Epithelial cell of proximal tubule (primary cell): ENCODE results near the gene NCBP3. TPM values are rescaled to one million over a fixed set of nuclear protein-coding genes. Genes with fewer than 3 reads are reported as not detected.
A peak's percentile ranks its signal among the peaks of the same experiment; 100 is the strongest.

ENCODE experiments used
- DNase-seq: peaks from one replicate; pipeline ENCODE4 v3.0.0-alpha.2; 2011; ENCODE audit warnings: low read depth
- H3K4me3 ChIP-seq: 2 replicates; pipeline ENCODE4 v1.5.1; 2011; ENCODE audit warnings: low read depth, mild to moderate bottlenecking, low read length
- total RNA-seq: library from RNA; depleted of rRNA; stranded (reverse); fragments of >200 nt; gene quantifications from 2 replicates; pipeline ENCODE4 v1.2.3, GENCODE V29; 2015
- TF ChIP-seq, protein P1 (sequence below): conservative IDR thresholded peaks from 2 replicates; pipeline ENCODE4 v1.5.1; 2012; ENCODE audit warnings: low read depth, mild to moderate bottlenecking, low read length

Gene NCBP3
- total RNA-seq, 1 donor from 2014 or later: 16.4 TPM

DNA sequence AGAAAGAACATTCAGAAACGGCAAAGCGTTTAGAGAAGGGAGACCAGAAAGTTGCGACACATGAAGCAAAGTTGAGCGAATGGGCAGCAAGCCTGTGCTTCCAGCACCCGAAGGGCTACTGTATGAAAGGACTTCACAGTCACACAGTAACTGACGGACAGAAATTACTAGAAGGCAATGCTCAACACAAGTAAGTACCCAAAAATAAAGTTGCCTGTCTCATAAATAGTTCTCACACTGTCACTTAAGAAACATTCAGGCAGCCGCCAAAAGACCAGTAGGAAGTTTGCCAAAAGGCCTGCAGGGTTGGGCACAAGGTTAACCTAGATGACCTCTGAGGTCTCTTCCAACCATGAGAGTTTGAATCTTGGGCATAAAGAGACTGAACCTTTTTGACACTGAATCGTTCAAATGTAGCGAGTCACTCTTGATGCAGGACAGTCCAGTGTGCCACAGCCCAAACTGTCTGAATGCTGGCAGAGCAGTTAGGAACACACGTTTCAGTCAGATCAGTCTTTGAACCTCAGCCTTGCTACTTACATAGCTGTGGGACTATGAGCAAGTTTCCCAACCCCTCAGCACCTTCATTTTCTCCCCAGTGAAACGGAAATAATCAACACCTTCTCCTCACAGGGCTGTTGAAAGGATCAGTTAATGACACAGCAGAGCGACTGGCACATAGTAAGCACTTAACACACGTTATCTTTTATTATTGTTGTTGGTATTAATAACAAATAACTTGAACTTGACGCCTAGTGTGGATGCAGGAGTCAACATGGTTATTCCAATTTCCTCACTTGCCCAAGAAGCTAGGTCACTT, 10.4 kb downstream of the NCBP3 start:
- DNase-seq: no peak
- H3K4me3 ChIP-seq: no peak overlapping the region
- TF ChIP-seq, protein P1, sequence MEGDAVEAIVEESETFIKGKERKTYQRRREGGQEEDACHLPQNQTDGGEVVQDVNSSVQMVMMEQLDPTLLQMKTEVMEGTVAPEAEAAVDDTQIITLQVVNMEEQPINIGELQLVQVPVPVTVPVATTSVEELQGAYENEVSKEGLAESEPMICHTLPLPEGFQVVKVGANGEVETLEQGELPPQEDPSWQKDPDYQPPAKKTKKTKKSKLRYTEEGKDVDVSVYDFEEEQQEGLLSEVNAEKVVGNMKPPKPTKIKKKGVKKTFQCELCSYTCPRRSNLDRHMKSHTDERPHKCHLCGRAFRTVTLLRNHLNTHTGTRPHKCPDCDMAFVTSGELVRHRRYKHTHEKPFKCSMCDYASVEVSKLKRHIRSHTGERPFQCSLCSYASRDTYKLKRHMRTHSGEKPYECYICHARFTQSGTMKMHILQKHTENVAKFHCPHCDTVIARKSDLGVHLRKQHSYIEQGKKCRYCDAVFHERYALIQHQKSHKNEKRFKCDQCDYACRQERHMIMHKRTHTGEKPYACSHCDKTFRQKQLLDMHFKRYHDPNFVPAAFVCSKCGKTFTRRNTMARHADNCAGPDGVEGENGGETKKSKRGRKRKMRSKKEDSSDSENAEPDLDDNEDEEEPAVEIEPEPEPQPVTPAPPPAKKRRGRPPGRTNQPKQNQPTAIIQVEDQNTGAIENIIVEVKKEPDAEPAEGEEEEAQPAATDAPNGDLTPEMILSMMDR: no peak

DNA sequence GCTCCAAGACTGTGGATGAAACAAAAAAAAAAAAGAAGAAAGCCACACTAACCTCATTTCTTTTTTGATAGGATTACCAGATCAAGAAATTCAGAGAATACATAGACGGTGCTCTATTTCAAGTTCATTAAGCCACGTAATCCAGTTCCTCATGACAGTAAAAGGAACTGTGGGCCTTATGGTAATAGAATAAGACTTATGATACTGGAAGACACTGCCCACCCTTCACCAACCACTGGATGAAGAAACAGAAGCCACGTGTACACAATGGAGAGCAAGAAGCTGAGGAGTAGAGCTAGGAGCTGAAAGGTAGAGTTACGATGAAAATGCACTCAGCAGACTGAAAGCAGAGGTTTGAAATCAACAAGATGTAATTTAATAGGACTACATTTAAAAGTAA, 11.2 kb downstream of the NCBP3 start:
- H3K4me3 ChIP-seq: no peak overlapping the region
- no peak for DNase-seq
- TF ChIP-seq, protein P1: no peak

DNA sequence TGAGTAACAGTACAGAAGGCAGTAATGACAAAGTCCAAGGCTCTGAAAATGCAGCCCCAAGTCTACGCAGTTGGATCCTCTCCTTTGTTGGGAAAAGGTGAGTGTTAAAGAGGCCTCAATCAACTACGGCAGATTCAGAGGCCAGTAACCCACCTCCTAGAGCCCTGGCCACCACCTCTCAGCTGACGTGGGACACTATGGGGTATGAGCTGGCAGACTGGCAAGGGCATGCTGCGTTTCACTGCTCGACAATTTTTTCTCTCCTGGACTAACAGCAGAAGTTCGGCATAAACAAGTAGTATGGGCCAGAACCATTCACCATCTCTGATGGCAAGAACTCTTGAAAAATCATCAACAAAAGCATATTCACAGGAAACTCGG, 17.2 kb downstream of the NCBP3 start:
- no peak overlapping the region for H3K4me3 ChIP-seq
- TF ChIP-seq, protein P1: no peak
- no peak for DNase-seq

DNA sequence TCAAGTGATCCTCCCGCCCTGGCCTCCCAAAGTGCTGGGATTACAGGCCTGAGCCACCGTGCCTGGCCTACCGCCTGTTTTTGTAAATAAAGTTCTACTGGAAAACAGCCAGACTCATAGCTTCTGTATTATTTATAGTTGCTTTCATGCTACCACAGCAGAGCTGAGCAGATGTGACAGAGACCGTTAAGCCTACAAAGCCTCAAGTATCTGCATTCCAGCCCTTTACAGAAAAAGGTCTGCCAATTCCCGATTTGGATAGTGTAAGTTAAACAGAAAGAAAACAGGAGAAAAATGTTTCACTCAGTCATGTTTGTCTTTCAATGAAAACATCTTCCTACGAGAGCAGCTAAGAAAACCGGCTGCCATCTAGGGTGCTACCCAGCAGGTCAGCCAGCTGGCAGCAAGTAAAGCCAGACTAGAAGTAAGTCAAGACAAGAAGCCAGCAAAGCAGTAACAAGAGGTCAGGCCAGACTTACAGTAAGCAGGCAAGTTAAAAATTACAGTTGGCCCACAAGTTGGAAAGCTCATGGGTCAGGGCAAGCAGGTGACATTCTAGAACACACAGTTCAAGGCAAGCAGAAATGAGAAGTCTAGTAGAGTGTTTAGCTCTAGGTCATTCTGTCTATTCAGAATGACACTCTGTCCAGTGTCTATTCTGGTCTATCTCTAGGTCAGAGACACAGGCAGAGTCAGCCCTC, 17.7 kb downstream of the NCBP3 start:
- TF ChIP-seq, protein P1: no peak
- no peak for DNase-seq
- no peak overlapping the region for H3K4me3 ChIP-seq

DNA sequence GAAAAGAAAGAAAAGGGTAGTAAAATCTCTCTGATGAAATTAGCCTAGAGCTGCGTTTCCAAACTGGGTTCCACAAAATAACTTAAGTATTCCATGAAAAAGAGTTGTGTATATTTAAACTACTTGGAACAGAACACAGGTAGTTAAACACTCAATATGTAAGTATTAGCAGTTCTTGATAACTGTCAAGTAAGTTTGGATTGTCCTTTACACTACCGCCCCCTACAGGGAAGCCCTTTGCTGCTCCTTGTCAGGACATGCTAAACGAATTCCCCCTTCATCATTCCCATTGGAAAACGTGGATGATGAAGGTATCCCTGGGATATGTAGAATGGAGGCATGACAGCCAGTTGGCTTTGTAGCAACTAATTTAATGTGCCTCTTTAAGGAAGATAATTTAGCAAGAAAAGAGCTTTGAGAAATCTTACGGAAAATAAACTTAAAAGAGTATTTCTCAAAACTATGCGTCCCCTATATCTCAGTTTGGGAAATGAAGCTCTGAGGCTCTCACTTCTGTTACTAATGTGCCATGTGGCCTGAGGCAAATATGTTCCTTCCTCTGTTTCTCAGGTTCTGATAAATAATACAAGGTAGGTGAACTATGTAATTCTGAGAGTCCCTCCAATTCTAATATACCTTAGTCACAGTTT, 18.8 kb downstream of the NCBP3 start:
- H3K4me3 ChIP-seq: no peak overlapping the region
- no peak for DNase-seq
- TF ChIP-seq, protein P1: peak; percentile 95

DNA sequence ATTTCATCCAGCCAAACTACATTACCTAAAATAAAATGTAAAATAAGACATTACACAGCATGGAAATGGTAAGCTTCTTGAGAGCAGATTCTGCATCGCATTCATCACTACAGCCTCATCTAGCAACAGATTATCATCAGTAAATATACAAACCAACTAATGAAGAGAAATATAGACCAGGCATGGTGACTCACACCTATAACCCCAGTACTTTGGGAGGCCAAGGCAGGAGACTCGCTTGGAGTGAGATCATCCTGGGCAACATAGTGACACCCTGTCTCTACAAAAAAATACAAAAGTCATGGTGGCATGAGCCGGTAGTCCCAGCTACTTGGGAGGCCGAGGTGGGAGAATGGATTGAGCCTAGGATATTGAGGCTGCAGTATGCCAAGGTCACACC, 19.9 kb downstream of the NCBP3 start:
- TF ChIP-seq, protein P1: no peak
- no peak for DNase-seq
- H3K4me3 ChIP-seq: no peak overlapping the region
